Stimulated activated CD8-positive, alpha-beta memory T cell treated with anti-CD3 and anti-CD28 coated beads, Interleukin-15, amount 100 ng/mL, for 48 hours (primary cell): ENCODE results near the gene TRAPPC8.
"Not testable (repeated sequence)": the region's sequence is repeated elsewhere in the genome, so short reads cannot be mapped to it uniquely, and the experiment has no call there.

Experiments
- DNase-seq, 2 donors: peaks; one replicate each; pipeline ENCODE4 v3.0.0-alpha.2; 2020; ENCODE audit warnings: low read depth in 2 of 2

TRAPPC8 gene

DNA sequence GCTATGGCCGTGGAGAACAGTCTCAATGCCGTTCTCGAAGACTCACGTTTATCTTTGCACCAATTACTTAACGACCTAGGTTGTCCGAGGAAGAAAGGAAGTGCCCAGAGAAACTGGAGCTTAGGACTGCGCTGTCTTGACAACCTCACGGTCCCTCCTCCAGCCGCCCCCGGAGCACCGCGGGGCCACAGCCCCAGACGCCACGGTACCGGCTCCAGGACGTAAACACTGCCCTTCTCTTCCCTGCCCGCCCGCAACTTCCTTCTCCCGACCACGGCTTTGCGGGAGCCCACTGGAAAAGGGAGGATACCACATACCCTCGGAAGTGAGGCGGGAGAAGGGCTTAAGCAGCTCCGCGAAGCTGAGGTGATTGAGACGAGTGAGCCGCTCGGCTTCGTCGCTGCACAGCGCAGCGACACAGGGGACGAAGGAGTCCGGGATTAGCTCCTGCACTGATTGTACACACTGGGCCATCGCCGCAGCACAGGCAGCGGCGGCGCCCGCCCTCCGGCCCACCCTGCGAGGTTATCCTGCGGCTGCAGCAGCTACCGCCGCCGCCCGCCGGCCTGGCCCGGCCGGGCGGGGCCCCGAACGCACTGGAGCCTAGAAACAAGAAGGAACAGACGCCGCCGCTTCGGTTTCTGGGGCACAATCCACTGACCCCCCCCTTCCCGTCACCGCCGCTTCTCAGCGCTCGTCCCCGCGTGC lies 483 bp downstream of the TRAPPC8 start:
- peak; percentile 19 to 20 for DNase-seq

DNA sequence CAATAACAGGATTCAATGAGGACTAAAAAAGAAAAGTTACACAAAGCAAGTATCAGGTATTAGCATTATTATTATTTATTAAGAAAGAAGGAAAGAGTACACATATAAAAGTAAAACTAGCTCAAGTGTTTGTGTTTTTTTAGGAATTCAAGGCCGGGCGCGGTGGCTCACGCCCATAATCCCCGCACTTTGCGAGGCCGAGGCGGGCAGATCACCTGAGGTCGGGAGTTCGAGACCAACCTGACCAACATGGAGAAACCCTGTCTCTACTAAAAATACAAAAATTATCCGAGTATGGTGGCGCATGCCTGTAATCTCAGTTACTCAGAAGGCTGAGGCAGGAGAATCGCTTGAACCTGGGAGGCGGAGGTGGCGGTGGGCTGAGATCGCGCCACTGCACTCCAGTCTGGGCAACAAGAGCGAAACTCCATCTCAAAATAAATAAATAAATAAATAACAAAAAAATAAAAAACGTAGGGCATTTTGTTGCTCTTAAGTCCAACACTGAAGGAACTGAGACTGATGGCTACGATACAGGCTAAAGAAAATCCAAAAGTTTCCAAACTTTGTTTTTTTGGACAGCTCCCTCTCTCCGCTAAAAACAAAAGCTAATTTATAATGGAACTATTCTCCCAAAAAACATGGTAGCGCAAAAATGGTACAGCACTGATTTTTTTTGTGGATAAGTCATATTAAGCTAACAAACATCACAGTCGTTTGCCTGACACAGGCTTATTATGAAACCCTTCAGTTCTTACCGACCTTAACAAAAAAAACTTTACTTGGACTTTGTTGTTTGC lies 1.7 kb downstream of the TRAPPC8 start:
- no peak for DNase-seq

DNA sequence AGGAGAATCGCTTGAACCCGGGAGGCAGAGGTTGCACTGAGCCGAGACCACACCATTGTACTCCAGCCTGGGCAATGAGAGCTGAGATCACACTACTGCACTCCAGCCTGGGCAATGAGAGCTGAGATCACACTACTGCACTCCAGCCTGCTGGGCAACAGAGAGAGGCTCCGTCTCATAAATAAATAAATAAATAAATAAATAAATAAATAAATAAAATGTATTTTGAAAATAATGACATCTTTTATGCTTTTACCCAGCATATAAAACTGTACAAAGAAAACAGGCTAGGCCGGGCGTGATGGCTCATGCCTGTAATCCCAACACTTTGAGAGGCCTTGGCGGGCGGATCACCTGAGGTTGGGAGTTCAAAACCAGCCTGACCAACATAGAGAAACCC lies 8.2 kb downstream of the TRAPPC8 start:
- DNase-seq = not testable (repeated sequence)

DNA sequence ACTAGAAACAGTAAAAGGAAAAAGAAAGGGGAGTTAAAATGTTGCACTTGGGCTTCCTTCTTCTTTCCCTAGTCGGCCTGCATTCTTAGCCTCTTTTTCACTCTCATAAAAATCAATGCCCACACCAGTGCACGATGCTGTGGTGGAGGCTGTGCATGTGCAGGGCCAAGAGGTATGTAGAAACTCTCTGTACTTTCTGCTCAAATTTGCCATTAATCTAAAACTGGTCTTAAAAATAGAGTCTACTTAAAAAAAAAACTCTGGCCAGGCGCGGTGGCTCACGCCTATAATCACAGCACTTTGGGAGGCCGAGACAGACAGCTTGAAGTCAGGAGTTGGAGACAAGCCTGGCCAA lies 11.1 kb downstream of the TRAPPC8 start:
- DNase-seq = no peak

DNA sequence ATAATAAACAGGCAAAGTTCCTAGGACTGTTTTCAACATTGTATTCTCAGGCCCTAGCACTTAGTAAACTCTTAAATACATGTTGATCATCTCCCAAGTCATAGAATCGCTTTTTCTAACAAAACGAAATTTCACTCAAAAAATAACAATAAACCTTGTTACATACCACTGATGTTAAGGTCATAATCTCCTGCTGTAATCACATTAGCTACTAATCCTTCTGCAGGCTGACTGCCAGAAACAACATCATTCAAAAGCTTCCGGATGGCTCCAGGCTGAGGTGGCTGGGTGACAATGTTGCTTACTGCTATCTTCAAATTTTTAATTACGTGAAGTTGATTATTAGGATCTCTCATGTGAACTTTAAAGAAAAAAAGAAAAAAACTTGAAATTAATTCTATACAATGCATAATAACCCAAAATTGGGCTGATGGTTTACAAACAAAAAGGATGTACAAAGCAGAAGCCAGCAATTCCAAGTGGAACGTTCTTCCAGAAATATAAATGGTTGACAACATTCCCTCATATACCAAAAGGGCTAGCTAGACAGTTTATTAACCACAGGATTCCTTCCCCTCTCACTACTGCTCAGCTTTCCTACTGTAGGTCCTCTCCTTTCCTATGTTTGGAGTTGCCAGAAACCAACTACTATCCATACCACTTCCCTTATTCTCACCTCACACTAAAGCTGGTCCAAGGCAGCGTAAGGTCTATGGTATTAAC lies 11.6 kb downstream of the TRAPPC8 start:
- DNase-seq = no peak

DNA sequence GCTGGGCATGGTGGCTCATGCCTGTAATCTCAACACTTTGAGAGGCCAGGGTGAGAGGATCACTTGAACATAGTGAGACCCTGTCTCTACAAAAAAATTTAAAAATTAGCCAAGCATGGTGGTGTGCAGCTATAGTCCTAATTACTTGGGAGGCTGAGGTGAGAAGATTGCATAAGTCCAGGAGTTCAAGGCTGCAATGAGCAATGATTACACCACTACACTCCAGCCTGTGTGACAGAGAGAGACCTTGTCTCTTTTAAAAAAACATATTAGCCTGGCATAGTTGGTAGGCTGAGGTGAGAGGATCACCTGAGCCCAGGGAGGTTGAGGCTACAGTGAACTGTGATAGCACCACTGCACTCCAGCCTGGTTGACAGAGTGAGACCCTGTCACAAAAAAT lies 13.7 kb downstream of the TRAPPC8 start:
- DNase-seq = no peak

DNA sequence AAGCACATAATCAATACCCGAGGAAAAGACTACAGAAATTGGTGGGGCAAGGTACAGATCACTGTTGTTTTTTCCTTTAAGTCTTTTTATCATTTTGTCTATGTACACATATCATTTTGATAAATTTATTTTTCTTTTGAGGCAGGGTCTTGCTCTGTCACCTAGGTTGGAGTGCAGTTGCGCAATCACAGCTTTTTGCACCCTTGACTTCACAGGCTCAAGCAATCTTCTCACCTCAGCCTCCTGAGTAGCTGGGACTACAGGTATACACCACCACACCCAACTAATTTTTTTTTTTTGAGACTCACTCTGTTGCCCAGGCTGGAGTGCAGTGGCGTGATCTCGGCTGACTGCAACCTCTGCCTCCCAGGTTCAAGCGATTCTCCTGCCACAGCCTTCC lies 15.9 kb downstream of the TRAPPC8 start:
- DNase-seq = not testable (repeated sequence)

DNA sequence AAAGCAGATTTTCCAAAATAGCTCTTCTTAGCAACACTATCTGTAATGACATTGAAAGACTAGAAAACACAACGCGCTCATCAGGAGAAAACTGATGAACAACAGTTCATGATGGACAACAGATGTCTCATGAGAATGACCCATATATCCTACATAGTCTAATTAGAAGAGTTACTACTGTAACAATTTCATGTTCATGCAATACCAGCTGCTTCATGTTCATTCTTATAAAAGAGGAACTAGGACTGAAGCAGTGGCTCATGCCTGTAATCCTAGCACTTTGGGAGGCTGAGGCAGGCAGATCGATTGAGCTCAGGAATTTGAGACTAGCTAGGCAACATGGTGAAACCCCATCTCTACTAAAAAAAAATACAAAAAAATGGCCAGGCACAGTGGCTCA lies 22.7 kb downstream of the TRAPPC8 start:
- no peak for DNase-seq

DNA sequence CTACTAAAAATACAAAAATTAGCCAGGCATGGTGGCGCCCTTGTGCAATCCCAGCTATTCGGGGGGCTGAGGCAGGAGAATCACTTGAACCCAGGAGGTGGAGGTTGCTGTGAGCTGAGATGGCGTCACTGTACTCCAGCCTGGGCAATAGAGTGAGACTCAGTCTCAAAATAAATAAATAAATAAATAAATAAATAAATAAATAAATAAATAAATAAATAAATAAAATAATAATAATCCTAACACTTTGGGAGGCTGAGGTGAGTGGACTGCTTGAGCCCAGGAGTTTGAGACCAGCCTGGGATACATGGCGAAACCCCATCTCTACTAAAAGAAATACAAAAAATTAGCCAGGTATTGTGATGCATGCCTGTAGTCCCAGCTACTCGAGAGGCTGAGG lies 23.6 kb downstream of the TRAPPC8 start:
- not testable (repeated sequence) for DNase-seq

DNA sequence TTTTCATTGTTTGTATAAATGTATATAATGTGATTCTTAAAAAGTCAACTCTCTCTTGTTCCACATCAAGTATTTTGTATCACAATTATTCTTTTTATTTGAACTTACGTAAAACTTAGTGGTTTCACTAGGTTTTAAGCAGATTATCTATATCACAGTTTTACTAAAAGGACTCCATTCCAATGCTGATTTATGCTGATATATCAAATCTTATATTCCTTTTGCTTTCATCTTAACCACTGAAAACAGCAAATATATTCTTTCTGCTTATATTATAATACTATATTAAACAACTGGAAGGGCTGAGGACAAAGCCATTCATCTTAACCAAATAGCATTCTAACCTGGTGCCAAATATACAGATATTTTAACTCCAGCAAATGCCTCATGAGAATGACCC lies 24.2 kb downstream of the TRAPPC8 start:
- DNase-seq = no peak

DNA sequence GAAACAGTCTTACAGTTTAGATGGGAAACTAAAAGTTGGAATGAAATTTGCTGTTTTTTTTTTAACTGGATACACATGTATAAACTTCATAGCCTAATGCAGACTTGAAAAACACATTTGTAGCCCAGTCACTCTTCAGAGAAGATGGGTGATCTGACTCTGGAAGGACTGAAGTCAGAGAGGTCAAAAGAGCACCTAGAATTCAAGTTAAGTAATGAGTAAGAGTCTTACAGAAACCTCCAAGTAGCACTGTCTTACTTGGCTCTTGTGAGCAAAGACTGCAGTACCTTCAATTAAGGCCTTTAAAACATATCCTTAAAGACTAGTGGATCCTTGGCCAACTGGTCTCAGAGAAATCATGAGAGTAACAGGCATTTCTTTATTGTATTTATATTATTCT lies 41.9 kb downstream of the TRAPPC8 start:
- DNase-seq = no peak

DNA sequence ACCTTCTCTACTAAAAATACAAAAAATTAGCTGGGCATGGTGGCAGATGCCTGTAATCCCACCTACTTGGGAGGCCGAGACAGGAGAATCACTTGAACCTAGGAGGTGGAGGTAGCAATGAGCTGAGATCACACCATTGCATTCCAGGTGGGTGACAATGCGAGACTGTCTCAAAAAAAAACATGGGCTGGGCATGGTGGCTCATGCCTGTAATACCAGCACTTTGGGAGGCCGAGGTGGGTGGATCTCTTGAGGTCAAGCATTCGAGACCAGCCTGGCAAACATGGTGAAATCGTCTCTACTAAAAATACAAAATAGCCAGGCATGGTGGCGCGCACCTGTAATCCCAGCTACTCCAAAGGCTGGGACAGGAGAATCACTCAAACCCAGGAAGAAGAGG lies 43.2 kb downstream of the TRAPPC8 start:
- not testable (repeated sequence) for DNase-seq

DNA sequence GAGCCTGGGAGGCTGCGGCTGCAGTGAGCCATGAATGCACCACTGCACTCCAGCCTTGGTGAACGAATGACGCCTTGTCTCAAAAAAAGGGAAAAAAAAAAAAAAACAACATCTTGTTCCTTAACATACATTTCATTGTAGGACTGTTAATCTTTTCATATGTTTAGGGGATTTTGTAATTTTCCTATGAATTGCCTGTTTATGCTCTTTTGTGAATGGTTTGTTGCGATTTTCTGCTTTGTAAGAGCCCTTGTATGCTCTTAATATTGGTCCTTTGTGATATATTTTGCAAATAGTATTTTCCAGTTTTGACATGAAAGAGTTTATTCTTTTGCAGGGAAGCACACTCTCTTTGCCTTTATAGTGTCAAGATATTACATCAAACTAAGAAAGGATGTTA lies 50.0 kb downstream of the TRAPPC8 start:
- no peak for DNase-seq

DNA sequence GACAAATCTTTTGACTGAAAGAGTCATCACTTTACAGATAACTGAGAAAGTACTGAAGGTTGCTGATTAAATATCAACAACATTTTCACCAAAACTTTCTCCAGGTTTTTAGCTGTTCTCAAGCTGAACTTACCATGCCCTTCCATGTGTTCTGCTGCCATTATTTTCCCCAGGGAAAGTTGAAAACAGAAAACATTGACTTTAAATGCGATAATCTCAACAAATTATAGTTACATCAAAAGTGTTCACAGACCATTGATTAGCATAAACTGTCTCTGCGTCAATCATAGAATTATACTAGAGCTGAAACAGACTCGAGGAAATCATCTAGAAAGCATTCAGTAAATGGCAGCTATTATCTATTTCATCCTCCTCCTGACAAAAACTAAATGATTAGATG lies 51.4 kb downstream of the TRAPPC8 start:
- no peak for DNase-seq

DNA sequence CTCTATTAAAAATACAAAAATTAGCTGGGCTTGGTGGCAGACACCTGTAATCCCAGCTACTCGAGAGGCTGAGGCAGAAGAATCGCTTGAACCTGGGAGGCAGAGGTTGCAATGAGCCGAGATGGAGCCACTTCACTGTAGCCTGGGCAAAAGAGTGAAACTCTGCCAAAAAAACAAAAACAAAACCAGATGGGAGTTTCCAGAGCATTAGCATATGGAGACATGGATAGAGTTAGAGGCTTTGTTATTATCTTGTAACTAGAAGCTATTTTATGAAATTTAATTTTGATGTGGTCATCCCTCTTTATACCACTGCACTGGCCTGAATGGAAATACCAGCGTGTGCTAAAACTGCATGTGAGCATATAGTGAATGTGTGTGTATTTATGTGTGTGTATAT lies 58.9 kb downstream of the TRAPPC8 start:
- no peak for DNase-seq

DNA sequence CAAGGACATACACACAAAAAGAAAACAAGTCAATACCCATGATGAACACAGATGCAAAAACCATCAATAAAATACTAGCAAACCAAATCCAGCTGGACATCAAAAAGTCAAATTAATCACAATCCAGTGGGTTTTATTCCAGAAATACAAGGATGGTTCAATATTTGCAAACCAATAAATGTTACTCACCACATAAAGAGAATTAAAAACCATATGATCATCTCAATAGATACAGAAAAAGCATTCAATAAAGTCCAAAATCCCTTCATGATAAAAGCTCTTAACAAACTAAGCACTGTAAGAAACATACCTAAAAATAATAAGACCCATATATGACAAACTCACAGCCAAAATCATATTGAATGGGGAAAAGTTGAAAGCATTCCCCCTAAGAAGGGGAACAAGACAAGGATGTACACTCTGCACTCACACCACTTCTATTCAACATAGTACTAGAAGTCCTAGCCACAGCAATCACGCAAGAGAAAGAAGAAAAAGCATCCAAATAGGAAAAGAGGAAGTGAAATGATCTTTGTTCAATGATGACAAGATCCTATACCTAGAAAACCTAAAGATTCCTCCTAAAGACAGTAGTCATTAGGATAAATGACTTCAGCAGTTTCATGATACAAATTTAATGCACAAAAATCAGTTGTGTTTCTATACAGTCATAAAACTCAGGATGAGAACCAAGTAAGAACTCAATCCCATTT lies 62.6 kb downstream of the TRAPPC8 start:
- DNase-seq = no peak

DNA sequence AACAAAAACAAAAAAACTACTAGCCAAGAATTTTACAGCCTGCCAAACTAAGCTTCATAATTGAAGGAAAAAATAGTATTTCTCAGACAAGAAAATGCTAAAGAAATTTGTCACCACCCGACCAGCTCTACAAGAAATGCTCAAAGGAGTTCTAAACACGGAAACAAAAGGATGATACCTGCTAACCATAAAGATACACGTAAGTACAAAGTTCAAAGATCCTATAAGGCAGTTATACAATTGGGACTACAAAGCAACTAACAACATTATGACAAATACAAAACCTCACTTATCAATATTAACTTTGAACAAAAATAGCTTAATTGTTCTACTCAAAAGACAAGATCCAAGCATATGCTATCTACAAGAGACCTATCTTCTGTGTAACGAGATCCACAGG lies 64.6 kb downstream of the TRAPPC8 start:
- DNase-seq = no peak

DNA sequence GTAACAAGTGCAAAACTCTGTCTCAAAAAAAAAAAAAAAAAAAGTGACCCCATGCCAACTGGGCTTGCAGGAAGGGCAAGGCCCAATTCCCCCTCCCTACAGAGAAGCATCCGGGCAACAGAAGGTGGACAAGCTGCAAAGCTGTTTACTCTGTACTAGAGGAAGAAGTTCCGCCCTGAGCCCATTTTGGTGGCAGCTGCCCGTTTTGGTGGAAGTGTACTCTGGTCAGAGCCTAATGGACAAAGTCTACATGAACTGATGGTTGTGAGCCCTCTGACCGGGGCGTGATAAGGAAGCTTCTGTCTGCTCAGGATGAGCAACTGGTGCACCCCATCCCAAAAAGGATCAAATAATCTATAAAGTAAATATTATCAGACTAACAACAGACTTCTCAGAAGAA lies 65.0 kb downstream of the TRAPPC8 start:
- DNase-seq = no peak

DNA sequence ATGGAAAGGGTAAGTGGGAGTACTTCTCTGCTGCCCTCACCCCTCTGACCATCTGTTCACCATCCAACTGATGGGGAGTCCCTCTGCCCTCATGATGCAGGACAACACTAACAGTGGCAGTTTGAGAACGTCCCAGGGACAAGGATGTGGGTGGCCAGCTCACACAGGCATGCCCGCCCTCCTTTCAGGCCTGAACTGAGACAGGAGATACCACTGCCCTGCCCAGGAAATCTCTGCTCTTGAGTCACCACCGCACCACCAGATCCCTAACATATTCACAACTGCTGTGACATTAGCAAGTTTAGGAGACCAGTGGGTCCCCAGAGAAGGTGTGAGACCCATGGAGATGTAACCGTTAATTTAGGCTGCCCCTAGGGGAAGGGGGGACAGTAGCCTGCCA lies 66.2 kb downstream of the TRAPPC8 start:
- no peak for DNase-seq

DNA sequence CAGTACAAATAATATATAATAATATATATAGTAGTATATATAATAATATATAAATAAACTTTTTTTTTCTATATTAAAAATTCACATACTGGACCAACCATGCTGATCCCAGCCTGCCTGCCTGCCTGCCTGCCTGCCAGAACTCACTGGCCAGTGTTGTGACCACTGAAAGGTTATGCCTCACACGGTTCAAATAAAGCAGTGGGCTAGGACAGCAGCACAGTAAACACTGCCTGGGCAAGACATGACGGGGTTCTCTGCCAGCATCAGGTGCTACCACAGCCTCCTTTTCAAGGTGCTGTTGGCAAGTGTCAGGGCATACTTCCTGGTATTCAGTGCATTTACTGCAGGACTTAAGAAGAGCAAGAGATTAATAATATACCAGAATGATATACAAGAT lies 67.6 kb downstream of the TRAPPC8 start:
- no peak for DNase-seq

DNA sequence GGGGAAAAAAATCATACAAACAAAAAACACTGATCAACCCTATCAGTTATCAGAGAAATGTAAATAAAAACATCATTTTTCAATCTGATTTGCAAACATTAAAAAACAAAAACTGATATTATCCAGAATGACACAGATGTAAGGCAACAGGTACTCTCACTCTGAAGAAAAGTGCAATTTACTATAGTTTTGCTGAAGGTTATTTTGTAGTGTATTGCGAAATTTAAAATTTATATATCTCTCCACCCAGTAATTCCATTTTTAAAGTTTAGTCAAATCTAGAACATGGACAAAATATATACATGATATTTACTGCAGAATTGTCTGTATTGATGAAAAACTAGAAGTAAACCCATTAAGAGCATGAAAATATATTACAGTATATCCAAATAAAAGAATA lies 79.8 kb downstream of the TRAPPC8 start:
- no peak for DNase-seq

DNA sequence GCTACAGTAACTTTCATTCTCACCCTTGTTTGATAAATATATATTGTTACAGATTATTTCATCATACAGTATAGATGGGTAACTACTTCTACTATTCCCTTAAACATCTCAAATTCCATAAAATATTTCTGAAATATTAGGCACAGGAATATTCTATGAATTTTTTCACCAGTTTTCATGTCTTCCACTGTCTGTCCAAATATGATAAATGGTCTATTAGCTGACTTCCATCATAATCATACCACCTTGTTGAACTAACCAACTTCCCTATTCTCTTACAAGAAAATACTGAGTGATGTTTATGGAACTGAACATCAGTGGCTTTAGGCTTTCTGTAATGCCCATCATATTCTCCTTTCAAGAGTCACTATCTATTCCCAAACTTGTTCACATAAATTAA lies 82.4 kb downstream of the TRAPPC8 start:
- DNase-seq = no peak
